Midbrain (tissue), 1 donor: ENCODE data around the gene DHX57.
"Not testable (repeated sequence)": the region's sequence is repeated elsewhere in the genome, so short reads cannot be mapped to it uniquely, and the experiment has no call there.

Experiments
- DNase-seq: peaks from one replicate; lab custom pipeline; 2025; lab: John Stamatoyannopoulos, UW

Gene DHX57

GRCh38 chr2:38863061-38863695, 12.6 kb downstream of the DHX57 start:
- no peak for DNase-seq

DNA sequence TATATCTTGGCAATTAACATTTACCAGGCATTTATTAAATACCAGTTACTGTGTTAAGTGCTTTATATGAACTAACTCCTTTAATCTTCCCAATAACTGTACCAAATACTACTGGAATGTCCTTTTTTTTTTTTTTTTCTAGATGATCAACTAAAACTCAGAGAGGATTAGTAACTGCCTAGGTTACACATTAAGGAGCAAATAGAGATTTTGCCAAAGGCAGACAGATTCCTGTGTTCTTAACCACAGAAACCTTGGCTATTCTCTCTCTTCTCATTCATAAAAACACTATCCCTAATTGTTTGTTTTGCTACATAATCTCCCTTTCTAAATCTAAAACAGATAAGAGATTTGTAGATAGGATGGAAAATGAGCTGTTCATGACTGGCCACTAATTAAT, 13.3 kb downstream of the DHX57 start:
- no peak for DNase-seq

- no peak for DNase-seq
These were observed 19.6 kb downstream of the DHX57 start for GRCh38 chr2:38856165-38856564.

- DNase-seq: no peak
These were observed 25.7 kb downstream of the DHX57 start for GRCh38 chr2:38850045-38850444.

DNA sequence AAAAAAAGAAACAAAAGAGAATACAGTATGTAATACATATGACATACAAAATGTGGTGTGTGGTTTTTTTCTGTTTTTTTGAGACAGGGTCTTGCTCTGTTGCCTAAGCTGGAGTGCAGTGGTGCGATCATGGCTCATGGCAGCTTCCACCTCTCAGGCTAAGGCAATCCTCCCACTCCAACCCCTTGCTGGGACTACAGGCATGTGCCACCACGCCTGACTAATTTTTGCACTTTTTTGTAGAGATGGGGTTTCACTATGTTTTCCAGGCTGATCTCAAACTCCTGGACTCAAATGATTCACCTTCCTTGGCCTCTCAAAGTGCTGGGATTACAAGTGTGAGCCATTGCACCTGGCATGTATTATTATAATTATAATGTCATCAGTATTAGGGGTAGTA, 38.9 kb downstream of the DHX57 start:
- no peak for DNase-seq

GRCh38 chr2:38835990-38836389, 39.7 kb downstream of the DHX57 start:
- DNase-seq: no peak

DNA sequence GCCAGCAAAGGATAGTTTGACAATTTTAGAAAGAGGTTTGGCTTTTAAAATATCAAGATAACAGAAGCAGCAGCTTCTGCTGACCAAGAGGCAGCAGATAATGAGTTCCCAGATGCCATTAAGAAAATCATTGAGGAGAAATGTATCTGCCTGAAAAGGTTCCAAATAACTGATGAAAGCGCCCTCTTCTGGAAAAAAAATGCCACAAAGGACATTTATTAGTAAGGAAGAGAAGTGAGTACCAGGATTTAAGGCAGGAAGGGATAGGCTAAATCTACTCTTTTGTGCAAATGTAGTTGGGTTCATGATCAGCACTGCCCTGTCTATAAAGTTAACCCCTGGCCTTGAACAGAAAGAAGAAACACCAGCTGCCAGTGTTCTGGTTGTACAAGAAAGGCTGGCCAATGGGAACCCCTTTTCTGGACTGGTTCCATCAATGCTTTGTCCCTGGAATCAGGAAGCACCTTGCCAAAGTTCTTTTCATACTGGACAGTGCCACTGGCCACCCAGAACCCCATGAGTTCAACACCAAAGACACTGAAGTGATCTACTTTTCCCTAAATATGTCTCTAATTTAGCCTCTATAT, 40.6 kb downstream of the DHX57 start:
- DNase-seq: no peak

GRCh38 chr2:38830526-38831159, 45.1 kb downstream of the DHX57 start:
- DNase-seq: no peak

DNA sequence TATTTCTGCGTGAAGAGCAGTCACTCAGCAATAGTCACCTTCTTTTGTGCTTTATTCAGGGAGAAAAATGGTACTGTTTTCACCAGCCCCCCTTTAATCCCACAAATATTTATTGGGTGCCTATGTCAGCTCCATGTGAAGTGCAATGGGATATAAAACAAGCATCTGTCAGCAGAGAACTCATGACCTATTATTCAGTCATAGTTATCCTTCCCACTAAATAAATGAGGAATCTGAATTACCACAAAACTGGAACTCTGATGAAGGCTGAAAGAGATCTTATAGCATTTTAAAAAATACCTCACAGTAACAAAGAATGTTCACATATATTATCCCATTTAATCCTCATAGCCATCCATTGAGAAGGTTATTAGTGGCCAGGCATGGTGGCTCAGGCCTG, 45.8 kb downstream of the DHX57 start:
- DNase-seq: no peak

GRCh38 chr2:38828460-38828859, 47.3 kb downstream of the DHX57 start:
- no peak for DNase-seq

DNA sequence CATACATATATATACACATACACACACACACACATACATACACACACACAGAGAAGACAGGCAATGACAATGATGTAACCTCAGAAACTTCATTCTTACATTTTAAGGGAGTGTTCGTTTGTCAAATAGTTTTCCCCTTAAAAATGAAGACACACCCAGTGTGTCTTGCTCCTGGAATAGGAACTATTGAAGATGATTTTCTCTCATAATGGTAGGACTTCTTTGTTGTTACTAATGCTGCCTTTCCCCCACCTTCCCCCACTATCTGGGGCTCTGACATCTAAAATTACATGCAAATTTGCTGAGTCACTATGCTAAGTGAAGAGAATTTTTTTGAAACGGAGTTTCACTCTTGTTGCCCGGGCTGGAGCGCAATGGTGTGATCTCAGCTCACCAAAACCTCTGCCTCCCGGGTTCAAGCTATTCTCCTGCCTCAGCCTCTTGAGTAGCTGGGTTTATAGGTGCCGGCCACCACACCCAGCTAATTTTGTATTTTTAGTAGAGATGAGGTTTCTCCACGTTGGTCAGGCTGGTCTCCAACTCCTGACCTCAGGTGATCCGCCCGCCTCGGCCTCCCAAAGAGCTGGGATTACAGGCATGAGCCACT, 48.1 kb downstream of the DHX57 start:
- not testable (repeated sequence) for DNase-seq

- DNase-seq: no peak
These were observed 49.8 kb downstream of the DHX57 start for GRCh38 chr2:38825956-38826355.

DNA sequence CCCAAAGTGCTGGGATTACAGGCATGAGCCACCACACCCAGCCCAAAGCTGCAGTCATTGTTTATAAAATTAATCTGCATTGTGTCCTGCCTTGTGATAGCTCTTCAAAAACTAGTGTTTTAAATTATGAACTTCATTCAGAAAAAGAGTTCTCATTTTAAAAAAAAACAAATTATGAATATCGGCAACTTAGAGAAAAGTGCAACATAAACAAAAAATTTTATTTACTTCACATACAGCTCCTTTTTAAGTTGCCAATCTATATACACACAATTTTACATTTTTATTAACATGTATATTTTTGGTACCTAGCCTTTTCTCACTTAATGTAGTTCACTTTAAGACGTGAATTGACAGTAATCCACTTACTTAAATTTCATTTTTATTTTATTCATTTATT, 50.8 kb downstream of the DHX57 start:
- no peak for DNase-seq

- DNase-seq: no peak
These were observed 52.3 kb downstream of the DHX57 start for GRCh38 chr2:38823386-38823785.

DNA sequence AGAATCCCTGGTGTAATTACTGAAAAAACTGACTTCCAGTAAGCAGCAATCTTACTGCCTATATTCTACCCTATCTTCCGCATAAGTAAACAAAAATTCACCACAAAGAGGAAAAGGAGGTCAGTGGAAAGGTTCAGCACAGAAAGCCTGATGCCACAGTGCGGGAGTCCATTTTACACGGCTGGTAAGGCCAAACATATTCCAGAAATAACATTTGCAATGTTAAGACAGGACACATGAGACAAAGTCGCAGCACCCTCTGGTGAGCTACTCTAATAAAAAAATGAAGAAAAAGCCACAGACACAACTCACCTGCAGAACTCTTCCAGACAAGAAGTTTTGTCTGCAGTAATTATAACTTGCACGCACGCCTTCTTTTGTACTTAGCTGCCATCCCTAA, 57.2 kb downstream of the DHX57 start:
- DNase-seq: no peak

DNA sequence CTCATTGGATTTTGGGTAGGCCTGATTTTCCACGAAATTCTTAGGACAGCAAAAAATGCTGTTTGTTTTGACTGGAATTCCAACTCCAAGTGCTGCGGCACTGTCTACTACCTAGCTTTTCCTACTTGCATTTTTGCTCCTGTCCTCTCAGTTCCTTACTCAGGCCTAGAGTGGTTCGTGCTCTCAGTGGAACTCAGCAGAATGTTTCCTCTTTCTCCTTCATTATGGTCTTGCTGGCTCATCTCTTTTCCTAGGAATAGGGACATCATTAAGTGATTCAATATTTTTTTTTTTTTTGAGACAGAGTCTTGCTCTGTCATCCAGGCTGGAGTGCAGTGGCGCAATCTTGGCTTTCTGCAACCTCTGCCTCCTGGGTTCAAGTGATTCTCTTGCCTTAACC, 59.8 kb downstream of the DHX57 start:
- DNase-seq: no peak

GRCh38 chr2:38810488-38810887, 65.2 kb downstream of the DHX57 start:
- DNase-seq: no peak

GRCh38 chr2:38808677-38809076, 67.1 kb downstream of the DHX57 start:
- no peak for DNase-seq

DNA sequence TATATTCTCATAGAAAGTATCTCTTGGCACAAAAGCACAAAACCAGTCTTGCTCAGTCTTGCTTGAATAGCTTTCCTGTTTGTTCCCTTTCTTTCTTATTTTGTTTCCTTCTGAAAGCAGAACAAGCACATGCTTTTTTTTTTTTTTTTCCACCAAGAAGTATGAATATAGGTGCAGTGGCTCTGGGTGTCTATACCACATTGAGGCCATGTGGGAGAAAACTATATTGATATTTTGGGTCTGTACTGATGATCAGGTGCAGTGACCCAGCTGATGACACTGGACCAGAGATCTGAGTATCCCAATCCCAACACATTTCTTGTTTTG, 69.0 kb downstream of the DHX57 start:
- no peak for DNase-seq

- no peak for DNase-seq
These were observed 69.6 kb downstream of the DHX57 start for GRCh38 chr2:38806015-38806732.

GRCh38 chr2:38797953-38798352, 77.8 kb downstream of the DHX57 start:
- DNase-seq: no peak

- no peak for DNase-seq
These were observed 78.5 kb downstream of the DHX57 start for GRCh38 chr2:38797250-38797676.

- DNase-seq: not testable (repeated sequence)
These were observed 80.7 kb downstream of the DHX57 start for GRCh38 chr2:38795016-38795415.
